Measurements from ENCODE around the gene KCNC3. TPM values are rescaled to one million over a fixed set of nuclear protein-coding genes. Genes with fewer than 3 reads are reported as not detected.

Gene KCNC3
- total and polyA plus RNA-seq, 4 donors, result 0.15 to 3.2 (median 1.2) TPM

GRCh38 chr19:50325310-50326100 lies 3.7 kb downstream of the KCNC3 start:
- no peaks in the 10 kb centered on the region for H3K9me3 ChIP-seq (ENCODE audit: control insufficient read depth, low read length)
- DNase-seq, result peak; percentile 70 to 82
- no peaks in the 10 kb centered on the region for H3K27me3 ChIP-seq (ENCODE audit: control insufficient read depth in 1 of 2, insufficient read depth in 2 of 2, low read length in 1 of 2)
- ATAC-seq (ENCODE audit: low FRiP score), result peak; percentile 66
- no peak overlapping the region for H3K4me3 ChIP-seq (ENCODE audit: low read length in 2 of 2)
- no peak overlapping the region for H3K27ac ChIP-seq (ENCODE audit: low read depth in 1 of 2, low read length in 2 of 2)
- intact Hi-C loops (cut with DNase I), result loop anchor here in 1 of 2 donors (10.0 kb wide), 1 partner anchor 181 kb away; no protein-coding TSS in a partner anchor
- WGBS, 2 donors, result 3% methylated on average over 16 to 48 of the region's 48 CpGs
- no peaks in the 10 kb centered on the region for H3K4me1 ChIP-seq (ENCODE audit: control insufficient read depth in 1 of 2, insufficient read depth in 2 of 2, low read length in 2 of 2)
- no peaks in the 10 kb centered on the region for H3K36me3 ChIP-seq (ENCODE audit: control insufficient read depth in 1 of 2, insufficient read depth in 2 of 2, low read length in 1 of 2)

DNA sequence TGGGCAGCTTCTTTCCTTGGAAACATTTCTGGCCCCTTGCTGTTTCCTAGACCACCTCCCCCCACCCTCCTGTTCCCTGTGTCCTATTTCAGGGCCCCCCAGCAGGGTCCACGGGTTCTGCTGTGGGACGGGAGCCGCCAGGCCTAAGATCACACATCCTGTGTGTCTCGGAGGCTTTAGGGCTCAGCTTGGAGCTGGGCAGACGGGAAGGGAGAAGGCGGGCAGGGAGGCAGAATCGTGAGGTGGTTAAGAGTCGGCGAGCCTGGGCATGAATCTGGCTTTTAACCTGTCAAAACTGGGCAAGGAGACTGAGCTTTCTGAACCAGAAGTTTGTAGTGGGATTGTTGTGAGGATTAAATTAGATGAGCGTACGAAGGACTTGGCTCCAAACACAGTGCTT lies 4.8 kb downstream of the KCNC3 start:
- ATAC-seq (ENCODE audit: low FRiP score), result no peak
- Histone ChIP-seq H3K36me3 (ENCODE audit: control insufficient read depth in 1 of 2, insufficient read depth in 2 of 2, low read length in 1 of 2) (no peaks in the 10 kb centered on the region), H3K4me3 (ENCODE audit: low read length in 2 of 2) (no peak overlapping the region), H3K4me1 (ENCODE audit: control insufficient read depth in 1 of 2, insufficient read depth in 2 of 2, low read length in 2 of 2) (no peaks in the 10 kb centered on the region), H3K27ac (ENCODE audit: low read depth in 1 of 2, low read length in 2 of 2) (no peak overlapping the region), H3K9me3 (ENCODE audit: control insufficient read depth, low read length) (no peaks in the 10 kb centered on the region), H3K27me3 (ENCODE audit: control insufficient read depth in 1 of 2, insufficient read depth in 2 of 2, low read length in 1 of 2) (no peaks in the 10 kb centered on the region)
- peak in 1 of 2 donors; percentile 40 for DNase-seq
- intact Hi-C loops (cut with DNase I), result loop anchor here in 1 of 2 donors (10.0 kb wide), 1 partner anchor 180 kb away; no protein-coding TSS in a partner anchor
- 65 to 72% methylated on average over 11 of the region's 11 CpGs for WGBS, 2 donors

DNA sequence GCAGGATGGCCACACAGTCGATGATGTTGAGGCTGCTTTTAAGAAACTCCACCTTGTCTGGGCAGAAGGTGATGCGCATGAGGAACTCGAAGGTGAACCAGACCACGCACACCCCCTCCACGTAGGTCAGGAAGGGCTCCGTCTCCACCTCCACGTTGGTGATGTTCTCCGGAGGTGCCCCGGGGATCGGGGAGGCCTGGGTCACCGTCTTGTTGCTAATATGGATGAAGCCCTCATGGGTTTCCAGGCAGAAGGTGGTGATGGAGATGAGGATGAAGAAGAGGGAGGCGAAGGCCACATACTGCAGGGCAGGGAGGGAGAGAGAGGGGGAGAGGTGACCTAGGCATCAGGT lies 5.4 kb downstream of the KCNC3 start:
- H3K4me3 ChIP-seq (ENCODE audit: low read length in 2 of 2), result no peak overlapping the region
- intact Hi-C loops (cut with DNase I), result loop anchor here in 1 of 2 donors (10.0 kb wide), 1 partner anchor 179 kb away; no protein-coding TSS in a partner anchor
- ATAC-seq (ENCODE audit: low FRiP score) (no peak), DNase-seq (no peak)
- WGBS, 2 donors, result 90 to 93% methylated on average over 11 to 12 of the region's 12 CpGs
- no peaks in the 10 kb centered on the region for H3K27me3 ChIP-seq (ENCODE audit: control insufficient read depth in 1 of 2, insufficient read depth in 2 of 2, low read length in 1 of 2)
- H3K27ac ChIP-seq (ENCODE audit: low read depth in 1 of 2, low read length in 2 of 2), result no peak overlapping the region
- H3K36me3 ChIP-seq (ENCODE audit: control insufficient read depth in 1 of 2, insufficient read depth in 2 of 2, low read length in 1 of 2), result no peaks in the 10 kb centered on the region
- no peaks in the 10 kb centered on the region for H3K4me1 ChIP-seq (ENCODE audit: control insufficient read depth in 1 of 2, insufficient read depth in 2 of 2, low read length in 2 of 2)
- H3K9me3 ChIP-seq (ENCODE audit: control insufficient read depth, low read length), result no peaks in the 10 kb centered on the region

- 95% methylated on average over 55 of the region's 55 CpGs for WGBS, 2 donors
- DNase-seq (peak in 1 of 2 donors; percentile 68), ATAC-seq (ENCODE audit: low FRiP score) (no peak)
- H3K27ac ChIP-seq (ENCODE audit: low read depth in 1 of 2, low read length in 2 of 2), result no peak overlapping the region
- no peak overlapping the region for H3K4me3 ChIP-seq (ENCODE audit: low read length in 2 of 2)
- intact Hi-C loops (cut with DNase I), result loop anchor here in 1 of 2 donors (10.0 kb wide), 1 partner anchor 178 kb away; no protein-coding TSS in a partner anchor
- no peaks in the 10 kb centered on the region for H3K9me3 ChIP-seq (ENCODE audit: control insufficient read depth, low read length)
- H3K27me3 ChIP-seq (ENCODE audit: control insufficient read depth in 1 of 2, insufficient read depth in 2 of 2, low read length in 1 of 2), result no peaks in the 10 kb centered on the region
- no peaks in the 10 kb centered on the region for H3K4me1 ChIP-seq (ENCODE audit: control insufficient read depth in 1 of 2, insufficient read depth in 2 of 2, low read length in 2 of 2)
- H3K36me3 ChIP-seq (ENCODE audit: control insufficient read depth in 1 of 2, insufficient read depth in 2 of 2, low read length in 1 of 2), result no peaks in the 10 kb centered on the region
Measured at GRCh38 chr19:50322931-50323781, 6.0 kb downstream of the KCNC3 start.

DNA sequence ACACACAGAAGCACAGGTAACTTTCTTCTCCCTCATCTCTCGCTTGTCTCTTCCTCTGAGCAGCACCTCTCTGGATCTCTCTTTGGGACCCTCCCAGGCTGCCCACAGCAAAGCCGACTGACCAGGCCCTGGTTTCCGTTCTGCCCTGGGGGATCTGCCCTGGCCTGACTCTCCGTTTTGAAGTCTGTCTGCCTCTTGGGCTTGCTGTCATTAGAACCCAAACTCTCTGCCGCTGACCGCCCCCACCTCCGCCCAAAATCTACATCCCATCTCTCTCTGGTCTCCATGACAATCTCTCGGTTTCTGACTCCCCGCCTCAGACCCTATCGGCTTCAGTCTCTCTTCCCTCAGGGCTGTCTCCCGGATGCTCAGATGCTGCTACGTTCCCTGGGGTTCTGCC lies 6.9 kb downstream of the KCNC3 start:
- no peaks in the 10 kb centered on the region for H3K27me3 ChIP-seq (ENCODE audit: control insufficient read depth in 1 of 2, insufficient read depth in 2 of 2, low read length in 1 of 2)
- no peak overlapping the region for H3K4me3 ChIP-seq (ENCODE audit: low read length in 2 of 2)
- peak in 1 of 2 donors; percentile 63 for DNase-seq
- H3K4me1 ChIP-seq (ENCODE audit: control insufficient read depth in 1 of 2, insufficient read depth in 2 of 2, low read length in 2 of 2), result no peaks in the 10 kb centered on the region
- H3K36me3 ChIP-seq (ENCODE audit: control insufficient read depth in 1 of 2, insufficient read depth in 2 of 2, low read length in 1 of 2), result no peaks in the 10 kb centered on the region
- no peak for ATAC-seq (ENCODE audit: low FRiP score)
- H3K9me3 ChIP-seq (ENCODE audit: control insufficient read depth, low read length), result no peaks in the 10 kb centered on the region
- intact Hi-C loops (cut with DNase I), result loop anchor here in 1 of 2 donors (10.0 kb wide), 1 partner anchor 177 kb away; no protein-coding TSS in a partner anchor
- WGBS, 2 donors, result 75 to 83% methylated on average over 12 of the region's 12 CpGs
- no peak overlapping the region for H3K27ac ChIP-seq (ENCODE audit: low read depth in 1 of 2, low read length in 2 of 2)

GRCh38 chr19:50321831-50322230 lies 7.3 kb downstream of the KCNC3 start:
- ATAC-seq (ENCODE audit: low FRiP score) (no peak), DNase-seq (peak in 1 of 2 donors; percentile 51)
- H3K9me3 ChIP-seq (ENCODE audit: control insufficient read depth, low read length), result no peaks in the 10 kb centered on the region
- H3K36me3 ChIP-seq (ENCODE audit: control insufficient read depth in 1 of 2, insufficient read depth in 2 of 2, low read length in 1 of 2), result no peaks in the 10 kb centered on the region
- 91 to 94% methylated on average over 2 to 4 of the region's 4 CpGs for WGBS, 2 donors
- H3K4me1 ChIP-seq (ENCODE audit: control insufficient read depth in 1 of 2, insufficient read depth in 2 of 2, low read length in 2 of 2), result no peaks in the 10 kb centered on the region
- no peaks in the 10 kb centered on the region for H3K27me3 ChIP-seq (ENCODE audit: control insufficient read depth in 1 of 2, insufficient read depth in 2 of 2, low read length in 1 of 2)
- intact Hi-C loops (cut with DNase I), result loop anchor here in 1 of 2 donors (10.0 kb wide), 1 partner anchor 177 kb away; no protein-coding TSS in a partner anchor
- H3K4me3 ChIP-seq (ENCODE audit: low read length in 2 of 2), result no peak overlapping the region
- no peak overlapping the region for H3K27ac ChIP-seq (ENCODE audit: low read depth in 1 of 2, low read length in 2 of 2)

DNA sequence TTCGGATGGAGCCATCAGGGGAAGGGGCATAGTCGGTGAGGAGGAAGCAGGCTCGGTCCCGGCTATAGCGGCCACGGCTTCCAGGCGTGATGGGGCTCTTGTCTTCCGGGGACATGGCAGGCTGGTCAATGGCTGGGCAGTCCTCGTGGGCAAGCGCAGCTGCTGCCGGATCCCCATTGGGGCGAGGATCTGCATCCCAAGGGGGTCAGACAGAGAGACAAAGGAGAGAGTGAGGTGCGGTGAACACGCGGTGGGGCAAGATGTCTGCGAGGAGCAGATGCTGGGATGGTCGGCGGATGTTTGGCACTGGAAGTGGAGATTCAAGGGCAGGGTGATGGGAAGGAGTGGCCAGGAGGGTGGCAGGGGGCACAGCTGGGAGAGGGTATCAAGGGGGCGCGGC lies 8.6 kb downstream of the KCNC3 start:
- Histone ChIP-seq H3K27ac (ENCODE audit: low read depth in 1 of 2, low read length in 2 of 2) (no peak overlapping the region), H3K4me3 (ENCODE audit: low read length in 2 of 2) (no peak overlapping the region), H3K27me3 (ENCODE audit: control insufficient read depth in 1 of 2, insufficient read depth in 2 of 2, low read length in 1 of 2) (no peaks in the 10 kb centered on the region), H3K9me3 (ENCODE audit: control insufficient read depth, low read length) (no peaks in the 10 kb centered on the region), H3K36me3 (ENCODE audit: control insufficient read depth in 1 of 2, insufficient read depth in 2 of 2, low read length in 1 of 2) (no peaks in the 10 kb centered on the region), H3K4me1 (ENCODE audit: control insufficient read depth in 1 of 2, insufficient read depth in 2 of 2, low read length in 2 of 2) (no peaks in the 10 kb centered on the region)
- ATAC-seq (ENCODE audit: low FRiP score) (no peak), DNase-seq (peak in 1 of 2 donors; percentile 61)
- 90 to 92% methylated on average over 20 of the region's 20 CpGs for WGBS, 2 donors
- intact Hi-C loops (cut with DNase I), result loop anchor here in 1 of 2 donors (10.0 kb wide), 1 partner anchor 176 kb away; no protein-coding TSS in a partner anchor

DNA sequence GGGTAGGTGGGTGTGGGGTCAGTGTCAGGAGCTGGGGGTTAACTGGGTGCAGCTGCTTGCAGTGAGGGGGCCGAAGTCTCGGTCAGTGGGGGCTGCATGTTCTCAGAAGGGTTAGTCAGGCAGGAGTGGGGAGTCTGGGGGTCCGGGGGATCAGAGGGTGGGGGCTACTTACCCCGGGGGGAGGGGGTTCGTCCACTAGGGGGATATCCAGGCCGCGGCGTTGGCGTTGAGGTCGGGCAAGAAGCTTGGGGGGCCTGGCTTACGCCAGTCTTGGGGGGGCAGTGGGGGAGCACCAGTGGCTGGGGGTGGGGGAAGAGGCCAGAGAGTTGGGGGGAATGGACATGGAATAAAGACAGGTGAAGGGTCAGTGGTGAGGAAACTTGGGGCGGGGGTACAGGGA lies 9.1 kb downstream of the KCNC3 start:
- DNase-seq (peak in 1 of 2 donors; percentile 71), ATAC-seq (ENCODE audit: low FRiP score) (no peak)
- no peaks in the 10 kb centered on the region for H3K4me1 ChIP-seq (ENCODE audit: control insufficient read depth in 1 of 2, insufficient read depth in 2 of 2, low read length in 2 of 2)
- no peaks in the 10 kb centered on the region for H3K27me3 ChIP-seq (ENCODE audit: control insufficient read depth in 1 of 2, insufficient read depth in 2 of 2, low read length in 1 of 2)
- H3K9me3 ChIP-seq (ENCODE audit: control insufficient read depth, low read length), result no peaks in the 10 kb centered on the region
- no peak overlapping the region for H3K4me3 ChIP-seq (ENCODE audit: low read length in 2 of 2)
- WGBS, 2 donors, result 89 to 90% methylated on average over 12 of the region's 12 CpGs
- H3K27ac ChIP-seq (ENCODE audit: low read depth in 1 of 2, low read length in 2 of 2), result no peak overlapping the region
- no peaks in the 10 kb centered on the region for H3K36me3 ChIP-seq (ENCODE audit: control insufficient read depth in 1 of 2, insufficient read depth in 2 of 2, low read length in 1 of 2)
- intact Hi-C loops (cut with DNase I), result loop anchor here in 1 of 2 donors (10.0 kb wide), 1 partner anchor 175 kb away; no protein-coding TSS in a partner anchor
